ENCODE results near the gene OR2T3.
"Not testable (repeated sequence)": the region's sequence is repeated elsewhere in the genome, so short reads cannot be mapped to it uniquely, and the experiment has no call there.

The OR2T3 gene

GRCh38 chr1:248473051-248473450 lies at the start of gene OR2T3:
Gene OR2T3 (plus strand): TSS chr1:248473351. CDS start chr1:248473351, 0 bp downstream.
- DNase-seq: not testable (repeated sequence)

GRCh38 chr1:248427526-248428191 lies 45.5 kb upstream of the OR2T3 start:
- not testable (repeated sequence) for DNase-seq

GRCh38 chr1:248428192-248428533 lies 45.0 kb upstream of the OR2T3 start:
- DNase-seq: not testable (repeated sequence)

GRCh38 chr1:248431683-248432082 lies 41.5 kb upstream of the OR2T3 start:
- DNase-seq: not testable (repeated sequence)

GRCh38 chr1:248432201-248432600 lies 41.0 kb upstream of the OR2T3 start:
- DNase-seq: not testable (repeated sequence)

- not testable (repeated sequence) for DNase-seq
Measured at GRCh38 chr1:248433811-248434415, 39.2 kb upstream of the OR2T3 start.

GRCh38 chr1:248434913-248435312 lies 38.2 kb upstream of the OR2T3 start:
- DNase-seq: not testable (repeated sequence)

GRCh38 chr1:248436303-248436702 lies 36.8 kb upstream of the OR2T3 start:
- DNase-seq: not testable (repeated sequence)

GRCh38 chr1:248438668-248439067 lies 34.5 kb upstream of the OR2T3 start:
- DNase-seq: not testable (repeated sequence)

- not testable (repeated sequence) for DNase-seq
Measured at GRCh38 chr1:248439283-248439682, 33.9 kb upstream of the OR2T3 start.

GRCh38 chr1:248442500-248443277 lies 30.5 kb upstream of the OR2T3 start:
- not testable (repeated sequence) for DNase-seq

- not testable (repeated sequence) for DNase-seq
Measured at GRCh38 chr1:248444603-248445002, 28.5 kb upstream of the OR2T3 start.

- DNase-seq: not testable (repeated sequence)
Measured at GRCh38 chr1:248445399-248445798, 27.8 kb upstream of the OR2T3 start, which contains the start of gene OR2T2. Gene OR2T2 (plus strand): TSS chr1:248445637. CDS start chr1:248452798, 7,161 bp downstream.

GRCh38 chr1:248448409-248449074 lies 24.6 kb upstream of the OR2T3 start:
- not testable (repeated sequence) for DNase-seq

- not testable (repeated sequence) for DNase-seq
Measured at GRCh38 chr1:248449821-248450465, 23.2 kb upstream of the OR2T3 start.

- DNase-seq: not testable (repeated sequence)
Measured at GRCh38 chr1:248450466-248451145, 22.5 kb upstream of the OR2T3 start.

- not testable (repeated sequence) for DNase-seq
Measured at GRCh38 chr1:248453619-248454018, 19.5 kb upstream of the OR2T3 start.

GRCh38 chr1:248455045-248455444 lies 18.1 kb upstream of the OR2T3 start:
- not testable (repeated sequence) for DNase-seq

- DNase-seq: not testable (repeated sequence)
Measured at GRCh38 chr1:248456635-248457034, 16.5 kb upstream of the OR2T3 start.

GRCh38 chr1:248459117-248459516 lies 14.0 kb upstream of the OR2T3 start:
- DNase-seq: not testable (repeated sequence)

- DNase-seq: no peak
Measured at GRCh38 chr1:248471154-248471553, 2.0 kb upstream of the OR2T3 start.

GRCh38 chr1:248472111-248472510 lies 1.0 kb upstream of the OR2T3 start:
- not testable (repeated sequence) for DNase-seq

All from SW 1271 (cell line).